Uterus (tissue), 2 donors: Measurements from ENCODE around the gene IRF4.

Experiments used
- CTCF ChIP-seq, 4 experiments: fragments of 200-600 bp in 2 of 4; fragments of 450-650 bp in 2 of 4; sonication (generic) in 2 of 4; IDR thresholded peaks; one replicate each; pipeline ENCODE4 v1.5.1; 2016 to 2019; ENCODE audit warnings: antibody characterized with exemption in 4 of 4, mild to moderate bottlenecking in 2 of 4, moderate library complexity in 1 of 4
- POLR2A ChIP-seq, 2 donors: fragments of 450-650 bp; IDR thresholded peaks; one replicate each; pipeline ENCODE4 v1.6.1; 2016; ENCODE audit warnings: antibody characterized with exemption in 2 of 2, mild to moderate bottlenecking in 1 of 2, moderate library complexity in 1 of 2

GRCh38 chr6:363291-363690 lies 28.3 kb upstream of the IRF4 start:
- TF ChIP-seq POLR2A (IDR thresholded peaks at IDR 0.05) = no peak
- no peak for TF ChIP-seq CTCF (IDR thresholded peaks at IDR 0.05)
